Stimulated activated CD4-positive, alpha-beta T cell treated with anti-CD3 and anti-CD28 coated beads, TNF-alpha, amount 100 ng/mL, for 48 hours (primary cell): ENCODE measurements around the gene WBP4.
"Not testable (repeated sequence)": the region's sequence is repeated elsewhere in the genome, so short reads cannot be mapped to it uniquely, and the experiment has no call there.

Experiments
- DNase-seq, 3 donors: peaks; one replicate each; pipeline ENCODE4 v3.0.0-alpha.2; 2020; ENCODE audit warnings: low read depth in 3 of 3

WBP4 gene, protein sequence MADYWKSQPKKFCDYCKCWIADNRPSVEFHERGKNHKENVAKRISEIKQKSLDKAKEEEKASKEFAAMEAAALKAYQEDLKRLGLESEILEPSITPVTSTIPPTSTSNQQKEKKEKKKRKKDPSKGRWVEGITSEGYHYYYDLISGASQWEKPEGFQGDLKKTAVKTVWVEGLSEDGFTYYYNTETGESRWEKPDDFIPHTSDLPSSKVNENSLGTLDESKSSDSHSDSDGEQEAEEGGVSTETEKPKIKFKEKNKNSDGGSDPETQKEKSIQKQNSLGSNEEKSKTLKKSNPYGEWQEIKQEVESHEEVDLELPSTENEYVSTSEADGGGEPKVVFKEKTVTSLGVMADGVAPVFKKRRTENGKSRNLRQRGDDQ

DNA sequence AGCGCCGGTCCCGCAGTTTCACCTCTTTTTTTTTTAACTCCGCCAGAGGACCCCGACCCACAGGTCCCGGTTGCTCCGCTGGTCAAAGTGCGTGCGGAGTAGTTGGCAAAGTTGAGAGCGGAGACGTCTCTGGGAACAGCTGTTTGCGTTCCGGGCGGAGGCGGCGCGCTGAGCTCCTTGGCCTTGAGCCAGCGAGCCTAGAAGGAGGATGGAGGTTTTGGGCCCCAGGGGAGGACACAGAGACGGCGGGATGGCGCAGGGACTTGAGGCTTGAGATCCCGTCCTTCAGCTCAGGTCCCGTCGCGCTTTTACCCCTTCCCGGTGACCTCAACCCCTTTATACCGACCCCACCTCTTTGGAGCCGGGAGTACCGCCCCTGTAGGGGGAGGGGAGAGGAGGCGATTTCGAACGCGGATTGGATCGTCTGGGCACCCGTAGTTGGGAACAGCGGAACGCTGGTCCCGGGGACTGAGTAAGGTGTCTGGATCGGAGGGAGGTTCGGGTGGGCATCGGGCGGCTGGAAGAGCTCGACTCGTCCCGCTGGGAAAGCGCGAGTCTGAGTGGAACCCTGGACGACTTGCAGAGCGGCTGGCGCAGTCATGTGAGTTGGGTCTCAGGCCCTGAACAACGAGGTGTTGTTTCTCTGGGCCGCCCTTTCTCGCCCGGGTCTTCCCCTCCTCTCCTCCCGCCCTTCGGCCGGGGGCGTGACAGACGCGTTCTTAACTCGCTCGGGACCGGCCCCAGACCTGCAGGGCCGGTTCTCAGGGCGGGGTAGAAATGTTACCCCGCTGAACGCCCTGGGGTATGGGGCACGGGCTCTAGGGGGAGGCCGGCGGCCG is at the start of gene WBP4:
Gene WBP4 (plus strand): TSS at position 435 of the 839 bp plus-strand sequence. CDS start 165 bp downstream, at position 600.
- peak; percentile 80 to 87 (median 84) for DNase-seq

DNA sequence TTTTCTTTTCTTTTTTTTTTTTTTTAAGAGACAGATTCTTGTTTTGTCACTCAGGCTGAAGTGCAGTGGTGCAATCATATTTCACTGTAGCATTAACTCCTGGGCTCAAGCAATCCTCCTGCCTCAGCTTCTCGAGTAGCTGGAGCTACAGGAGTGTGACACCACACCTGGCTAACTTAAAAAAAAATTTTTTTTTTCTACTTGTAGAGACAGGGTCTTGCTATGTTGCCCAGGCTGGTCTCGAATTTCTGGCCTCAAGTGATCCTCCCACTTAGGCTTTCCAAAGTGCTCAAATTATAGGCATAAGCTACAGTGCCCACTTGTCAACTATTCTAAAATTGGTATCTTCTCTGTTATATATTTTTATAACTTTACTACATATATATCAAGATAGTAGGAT is 48.8 kb upstream of the WBP4 start:
- DNase-seq = no peak

DNA sequence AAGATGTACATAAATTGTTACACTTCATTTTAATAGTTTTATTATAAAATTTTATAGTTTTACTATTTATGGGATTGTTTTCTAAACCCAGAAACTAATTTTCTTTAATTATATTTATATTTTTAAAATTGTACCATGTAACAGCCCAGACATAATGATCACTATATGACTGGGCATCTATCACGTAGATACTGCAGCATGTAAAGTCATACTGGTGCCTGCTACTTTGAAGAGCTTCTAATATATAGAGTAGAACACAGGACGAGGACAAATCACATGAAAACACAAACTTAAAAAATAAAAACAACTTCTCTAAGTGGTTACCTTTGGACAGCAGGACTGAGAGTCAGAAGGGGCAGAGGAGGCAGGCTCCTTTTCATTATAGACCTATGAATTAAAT is 47.5 kb upstream of the WBP4 start:
- DNase-seq = no peak

DNA sequence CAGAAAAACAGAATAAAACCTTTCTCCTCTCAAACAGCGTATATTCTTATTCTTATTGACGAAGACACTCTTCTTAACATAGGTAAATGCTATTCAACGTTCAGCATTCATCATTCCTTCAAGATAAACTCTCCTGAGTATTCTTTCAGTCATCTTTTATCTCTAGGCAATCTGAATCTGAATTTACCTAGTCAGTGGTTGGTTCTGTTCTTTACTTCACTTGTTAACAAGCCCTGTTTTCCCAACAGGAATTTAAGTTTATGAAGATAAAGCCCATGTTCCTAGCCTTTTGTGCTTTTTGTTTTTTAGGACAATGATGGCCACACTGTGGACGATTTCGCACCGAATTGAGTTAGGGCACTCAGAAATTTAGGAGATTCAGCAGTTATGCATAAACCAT is 45.4 kb upstream of the WBP4 start:
- DNase-seq = no peak

DNA sequence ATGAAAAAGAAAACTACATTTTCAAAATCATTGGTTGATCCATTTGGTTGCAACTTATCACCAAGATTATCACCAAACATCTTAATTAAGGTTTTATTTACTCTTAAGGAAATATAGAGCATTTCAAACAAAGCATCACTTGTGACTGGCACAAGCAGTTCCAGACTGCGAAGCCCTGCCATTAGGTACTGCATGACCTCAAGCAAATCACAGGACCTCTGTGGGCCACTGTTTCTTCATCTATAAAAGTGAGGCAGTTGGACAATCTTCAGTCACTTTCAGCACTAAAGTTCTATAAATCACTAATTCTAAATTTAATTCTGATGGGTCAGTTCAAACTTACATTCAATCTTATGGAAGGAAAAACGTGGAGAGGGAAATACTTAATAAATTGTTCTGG is 44.1 kb upstream of the WBP4 start:
- DNase-seq = no peak

DNA sequence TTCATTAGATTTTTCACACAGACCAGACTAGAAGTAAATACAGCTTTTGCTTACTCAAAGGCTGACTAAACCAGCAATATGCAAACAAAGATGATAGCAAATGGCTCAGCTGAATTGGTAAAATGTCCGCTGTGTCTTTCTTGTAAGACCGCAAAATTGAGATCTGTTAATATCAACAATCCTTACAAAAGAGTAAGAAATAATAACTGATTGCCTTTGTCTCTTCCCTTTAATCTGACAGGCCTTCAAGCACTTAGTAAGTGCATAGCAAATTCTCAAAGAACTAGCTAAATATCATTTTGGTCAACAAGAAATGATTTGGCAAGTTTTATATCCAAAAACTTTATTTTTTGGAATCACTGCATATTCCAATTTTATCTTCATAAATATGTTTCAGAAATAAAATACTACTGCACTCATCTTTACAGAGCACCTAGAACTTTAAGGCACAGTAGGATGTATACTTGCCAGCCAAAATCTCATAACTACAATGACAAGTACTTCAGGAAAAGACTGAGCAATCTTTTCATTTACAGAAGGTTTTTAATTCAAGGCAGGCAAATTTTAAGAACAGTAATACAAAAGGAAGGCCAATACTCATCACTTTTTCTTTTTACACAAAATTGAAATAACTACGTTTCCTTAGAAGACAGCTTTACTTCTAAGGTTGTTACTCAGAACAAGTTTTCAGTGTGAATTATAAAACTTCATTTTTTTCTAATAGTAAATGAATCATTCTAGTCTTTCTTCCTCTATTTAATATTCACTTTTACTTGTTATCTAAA is 43.3 kb upstream of the WBP4 start:
- no peak for DNase-seq

DNA sequence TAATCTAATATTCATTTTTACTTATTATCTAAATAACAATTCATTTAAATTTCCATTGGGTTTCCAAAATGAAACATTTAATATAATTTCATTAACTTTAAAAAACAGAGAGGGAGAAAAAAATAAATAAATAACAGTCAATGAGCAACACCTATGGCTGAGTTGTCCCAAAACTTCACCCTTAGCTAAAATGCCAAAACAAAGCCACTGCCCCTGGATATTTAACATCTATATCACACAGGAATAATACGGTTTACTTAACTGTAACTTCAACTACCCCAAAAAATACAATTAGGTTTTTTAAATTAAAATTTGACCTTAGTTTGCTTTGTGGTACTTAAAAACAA is 42.7 kb upstream of the WBP4 start:
- DNase-seq = no peak

DNA sequence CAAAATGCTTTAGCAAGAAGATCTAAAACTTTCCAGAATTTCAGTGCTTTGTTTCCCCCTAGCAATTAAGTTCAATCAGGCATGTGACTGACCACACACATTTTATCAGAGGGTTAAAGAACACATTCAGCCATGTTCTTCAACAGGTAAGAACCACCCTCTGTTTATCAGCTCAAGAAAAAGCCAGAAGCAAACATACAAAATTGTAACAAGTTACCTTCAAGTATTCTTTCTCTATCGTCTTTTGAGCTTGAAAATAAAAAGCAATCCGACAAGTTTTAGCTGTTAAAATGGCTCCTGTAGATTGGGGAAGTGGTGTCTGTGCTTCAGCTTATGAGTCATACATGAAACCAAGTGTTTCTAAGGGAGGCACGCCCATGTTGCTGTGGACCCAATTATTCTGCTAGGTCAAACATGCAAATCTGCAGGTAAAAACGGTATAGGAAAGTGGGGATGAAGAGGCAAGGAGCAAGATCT is 42.3 kb upstream of the WBP4 start, which contains the start of gene ELF1:
Gene ELF1 (minus strand): TSS at position 306 of the 477 bp plus-strand sequence. CDS start 37,262 bp downstream, outside the sequence.
- peak in 2 of 3 donors; percentile 41 to 43 for DNase-seq

DNA sequence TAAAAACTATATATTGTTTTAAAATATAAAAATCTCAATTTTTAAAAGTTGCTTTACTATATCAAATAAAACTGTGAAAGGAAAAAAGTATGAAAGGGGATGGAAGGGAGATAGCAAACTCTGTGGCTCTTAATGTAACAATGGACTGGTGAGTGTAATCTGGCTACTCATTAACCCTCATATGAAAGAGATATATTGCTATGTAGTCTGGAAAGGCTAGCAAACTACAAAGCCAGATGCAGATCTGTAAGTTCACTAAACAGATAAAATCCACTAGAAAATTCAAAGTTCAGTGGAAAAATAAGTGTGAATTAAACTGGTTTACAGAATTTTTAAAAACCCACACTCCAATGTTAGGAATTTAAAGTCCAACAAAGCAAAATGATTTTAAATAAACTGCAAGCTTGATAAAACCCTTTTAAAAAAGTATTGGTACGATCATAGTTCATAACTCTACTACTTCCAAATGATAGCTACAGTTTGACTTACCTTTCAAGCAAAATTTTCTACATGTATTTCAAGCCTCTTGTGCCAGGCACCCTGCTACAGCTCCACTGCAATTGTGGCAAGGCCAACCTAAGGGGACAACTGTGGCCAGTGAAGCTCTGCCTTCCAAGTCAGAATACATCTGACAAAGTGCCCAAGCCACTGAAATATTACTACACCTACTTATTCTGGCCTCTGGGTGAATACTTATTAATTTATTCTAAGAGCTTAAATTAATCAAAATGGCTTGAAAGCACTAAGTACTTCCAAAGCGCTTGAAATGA is 41.5 kb upstream of the WBP4 start:
- DNase-seq = no peak

DNA sequence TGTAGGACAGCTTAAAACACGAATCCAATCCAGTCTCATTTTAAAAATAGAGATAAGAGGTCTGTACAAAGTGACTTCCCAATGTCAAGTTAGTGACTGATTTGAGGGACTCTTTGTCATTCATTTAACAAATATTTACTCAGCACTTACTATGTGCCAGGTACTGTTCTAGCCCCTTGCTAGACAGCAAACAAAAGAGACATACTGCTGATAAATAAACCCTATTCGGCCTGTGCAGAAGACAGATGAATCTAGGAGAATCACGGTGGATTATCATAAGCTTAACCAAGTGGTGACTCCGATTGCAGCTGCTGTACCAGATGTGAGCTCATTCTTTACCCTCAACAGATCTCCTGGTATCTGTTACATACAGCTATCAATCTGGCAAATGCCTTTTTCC is 35.8 kb upstream of the WBP4 start:
- DNase-seq = no peak

DNA sequence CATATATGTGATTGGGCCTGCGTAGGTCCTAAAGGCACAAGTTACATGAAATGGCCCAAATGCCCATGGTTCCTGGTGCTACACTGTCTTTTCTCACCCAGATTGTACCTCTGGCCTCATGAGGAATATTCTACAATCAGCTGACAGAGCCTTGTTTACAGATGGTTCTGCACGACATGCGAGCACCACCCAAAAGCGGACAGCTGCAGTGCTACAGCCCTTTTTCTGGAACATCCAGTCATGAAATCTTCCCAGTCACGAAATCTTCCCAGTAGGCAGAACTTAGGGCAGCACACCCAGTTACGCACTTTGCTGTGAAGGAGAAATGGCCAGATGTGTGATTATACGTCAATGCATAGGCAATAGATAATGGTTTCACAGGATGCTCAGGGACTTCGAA is 34.5 kb upstream of the WBP4 start:
- no peak for DNase-seq

DNA sequence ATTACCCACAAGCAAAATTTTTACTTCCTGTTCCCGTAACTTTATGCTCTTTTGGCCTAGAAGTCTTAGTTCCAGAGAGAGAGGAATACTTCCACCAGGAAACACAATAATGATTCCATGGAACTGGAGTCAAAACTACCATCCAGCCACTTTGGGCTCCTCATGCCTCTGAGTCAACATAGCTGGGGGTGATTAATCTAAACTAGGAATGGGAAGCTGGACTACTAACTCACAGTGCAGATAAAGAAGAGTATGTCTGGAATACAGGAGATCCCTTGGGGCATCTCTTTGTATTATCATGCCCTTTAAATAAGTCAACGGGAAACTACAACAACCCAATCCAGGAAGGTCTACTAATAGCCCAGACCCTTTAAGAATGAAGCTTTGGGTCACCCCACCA is 33.3 kb upstream of the WBP4 start:
- no peak for DNase-seq

DNA sequence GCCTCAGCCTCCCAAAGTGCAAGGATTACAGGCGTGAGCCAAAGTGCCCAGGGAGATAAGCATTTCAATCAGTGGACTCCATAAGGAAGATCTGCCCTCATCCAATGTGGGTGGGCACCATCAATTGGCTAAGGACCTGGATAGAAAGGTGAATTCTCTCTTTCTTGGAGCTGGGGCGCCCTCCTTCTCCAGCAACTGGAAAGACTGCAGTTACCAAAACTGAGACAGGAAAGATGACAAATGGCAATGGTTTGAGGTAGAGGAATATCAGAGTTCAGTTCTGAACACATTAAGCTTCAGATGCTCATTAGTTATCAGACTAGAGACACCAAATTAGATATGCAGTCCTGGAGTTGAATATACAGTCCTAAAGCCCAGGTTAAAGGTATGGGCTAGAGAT is 31.7 kb upstream of the WBP4 start:
- no peak for DNase-seq

DNA sequence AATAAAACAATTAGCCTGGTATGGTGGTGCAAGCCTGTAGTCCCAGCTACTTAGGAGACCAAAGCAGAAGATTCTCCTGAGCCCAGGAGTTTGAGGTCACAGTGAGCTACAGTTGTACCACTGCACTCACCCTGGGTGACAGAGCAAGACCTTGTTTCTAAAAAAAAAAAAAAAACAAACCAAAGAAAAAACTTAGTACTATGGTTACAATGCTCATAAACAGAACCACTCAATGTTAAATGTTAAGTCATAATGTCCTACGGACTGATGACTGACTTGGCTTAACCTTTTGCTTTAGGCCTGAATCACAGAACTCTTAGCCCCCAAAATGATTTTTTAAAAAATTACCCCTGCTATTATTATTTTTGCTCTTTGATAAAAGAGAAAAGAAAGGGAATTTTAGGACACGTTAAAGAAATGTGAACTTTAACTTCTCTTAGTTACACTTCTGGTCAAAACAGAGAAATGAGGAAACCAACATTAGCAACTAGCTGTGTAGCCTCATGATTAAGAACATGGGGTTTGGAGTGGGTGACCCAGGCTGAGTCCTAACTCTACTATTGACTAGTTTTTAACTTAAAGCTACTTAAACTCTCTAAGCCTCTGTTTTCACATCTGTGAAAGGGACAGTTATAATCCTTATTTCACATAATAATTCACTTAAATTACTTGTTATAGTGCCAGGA is 28.5 kb upstream of the WBP4 start:
- no peak for DNase-seq

DNA sequence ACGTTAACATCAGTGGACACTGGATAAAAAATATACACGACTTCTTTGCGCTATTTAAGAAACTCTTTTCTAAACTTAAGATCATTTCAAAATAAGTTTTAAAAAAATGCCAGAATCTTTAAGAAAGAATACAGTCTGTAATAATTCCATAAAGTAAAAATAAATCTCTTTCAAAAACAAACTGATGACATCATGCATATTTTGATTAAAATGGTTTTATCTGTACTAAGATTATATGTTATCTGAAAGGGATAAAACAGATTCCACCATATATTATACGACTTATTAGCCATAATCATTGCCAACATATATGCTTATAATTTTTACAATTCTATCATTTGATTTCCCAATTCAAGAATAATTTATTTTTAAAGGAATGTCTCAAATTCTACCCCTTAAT is 26.9 kb upstream of the WBP4 start:
- DNase-seq = no peak

DNA sequence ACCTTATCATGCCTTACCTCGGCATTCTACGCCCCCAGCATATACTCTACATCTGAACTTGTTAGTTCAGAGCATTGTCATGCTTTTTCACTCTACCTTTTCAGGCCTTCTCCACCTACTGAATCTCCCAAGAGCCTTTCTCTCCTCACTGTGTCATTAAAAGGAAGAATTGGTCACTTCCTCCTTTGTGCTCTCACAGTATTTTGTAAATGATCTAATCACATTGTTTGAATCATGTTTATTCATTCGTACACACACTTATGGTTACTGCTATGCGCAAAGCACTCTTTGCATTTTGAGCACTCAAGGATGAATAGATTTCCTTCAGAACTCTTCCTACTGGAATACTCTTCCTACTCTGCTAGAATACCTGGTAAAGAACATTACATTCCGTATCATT is 26.4 kb upstream of the WBP4 start:
- DNase-seq = no peak

DNA sequence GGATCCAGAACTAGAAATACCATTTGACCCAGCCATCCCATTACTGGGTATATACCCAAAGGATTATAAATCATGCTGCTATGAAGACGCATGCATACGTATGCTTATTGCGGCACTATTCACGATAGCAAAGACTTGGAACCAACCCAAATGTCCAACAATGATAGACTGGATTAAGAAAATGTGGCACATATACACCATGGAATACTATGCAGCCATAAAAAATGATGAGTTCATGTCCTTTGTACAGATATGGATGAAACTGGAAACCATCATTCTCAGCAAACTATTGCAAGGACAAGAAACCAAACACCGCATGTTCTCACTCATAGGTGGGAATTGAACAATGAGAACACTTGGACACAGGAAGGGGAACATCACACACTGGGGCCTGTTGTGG is 24.8 kb upstream of the WBP4 start:
- not testable (repeated sequence) for DNase-seq

DNA sequence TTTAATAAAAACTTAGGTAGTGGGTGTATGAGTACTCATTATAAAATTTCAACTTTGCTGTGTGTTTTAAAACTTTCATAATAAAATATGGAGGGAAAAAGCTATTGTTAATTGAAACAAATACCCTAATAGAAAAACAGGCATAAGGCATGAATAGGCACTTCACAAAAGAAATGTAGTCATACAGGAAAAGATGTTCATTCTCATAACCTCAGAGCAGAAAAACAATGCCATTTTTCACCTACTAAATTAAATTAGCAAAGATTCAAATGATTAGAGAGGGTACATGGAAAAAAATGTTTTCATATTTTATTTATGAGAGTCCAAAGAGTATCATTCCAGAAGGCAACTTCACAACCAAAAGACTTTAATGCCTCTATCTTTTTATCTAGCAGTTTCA is 21.6 kb upstream of the WBP4 start:
- no peak for DNase-seq

DNA sequence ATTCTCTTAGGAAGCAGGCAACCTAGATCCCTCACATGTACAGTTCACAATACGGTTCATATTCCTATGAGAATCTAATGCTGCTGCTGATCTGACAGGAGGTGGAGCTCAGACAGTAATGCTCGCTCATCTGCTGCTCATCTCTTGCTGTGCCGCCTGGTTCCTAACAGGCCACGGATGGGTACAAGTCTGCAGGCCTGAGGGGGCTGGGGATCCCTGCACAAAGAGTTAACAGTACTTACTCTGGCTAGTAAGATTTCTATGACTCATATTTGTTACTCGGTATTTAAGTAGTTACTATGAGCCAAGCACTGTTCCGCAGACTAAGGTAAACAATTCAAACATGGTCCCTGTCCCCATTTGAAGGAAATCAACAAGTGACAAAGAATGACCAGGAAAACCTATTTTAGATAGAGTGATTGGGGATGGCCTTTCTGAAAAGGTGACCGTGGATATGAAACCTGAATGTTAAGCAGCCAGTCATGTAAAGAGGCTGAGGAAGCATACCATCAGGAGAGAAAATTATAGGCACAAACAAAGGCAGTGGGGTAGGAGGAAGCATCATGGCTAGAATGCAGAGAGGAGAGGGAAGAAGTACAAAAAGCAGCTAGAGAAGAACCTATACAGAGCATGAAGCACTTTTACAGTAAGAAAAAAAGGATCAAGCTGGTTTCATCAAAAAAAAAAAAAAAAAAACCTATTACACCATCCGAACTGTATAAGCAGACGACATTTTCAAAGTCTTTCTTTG is 20.6 kb upstream of the WBP4 start:
- no peak for DNase-seq

DNA sequence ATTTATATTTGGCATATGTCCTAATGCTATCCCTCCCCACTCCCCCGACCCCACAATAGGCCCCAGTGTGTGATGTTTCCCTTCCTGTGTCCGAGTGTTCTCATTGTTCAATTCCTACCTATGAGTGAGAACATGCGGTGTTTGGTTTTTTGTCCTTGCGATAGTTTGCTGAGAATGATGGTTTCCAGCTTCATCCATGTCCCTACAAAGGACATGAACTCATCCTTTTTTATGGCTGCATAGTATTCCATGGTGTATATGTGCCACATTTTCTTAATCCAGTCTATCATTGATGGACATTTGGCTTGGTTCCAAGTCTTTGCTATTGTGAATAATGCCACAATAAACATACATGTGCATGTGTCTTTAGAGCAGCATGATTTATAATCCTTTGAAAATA is 18.9 kb upstream of the WBP4 start:
- DNase-seq = not testable (repeated sequence)
